ENCODE data around the gene BLVRB.

The BLVRB gene

DNA sequence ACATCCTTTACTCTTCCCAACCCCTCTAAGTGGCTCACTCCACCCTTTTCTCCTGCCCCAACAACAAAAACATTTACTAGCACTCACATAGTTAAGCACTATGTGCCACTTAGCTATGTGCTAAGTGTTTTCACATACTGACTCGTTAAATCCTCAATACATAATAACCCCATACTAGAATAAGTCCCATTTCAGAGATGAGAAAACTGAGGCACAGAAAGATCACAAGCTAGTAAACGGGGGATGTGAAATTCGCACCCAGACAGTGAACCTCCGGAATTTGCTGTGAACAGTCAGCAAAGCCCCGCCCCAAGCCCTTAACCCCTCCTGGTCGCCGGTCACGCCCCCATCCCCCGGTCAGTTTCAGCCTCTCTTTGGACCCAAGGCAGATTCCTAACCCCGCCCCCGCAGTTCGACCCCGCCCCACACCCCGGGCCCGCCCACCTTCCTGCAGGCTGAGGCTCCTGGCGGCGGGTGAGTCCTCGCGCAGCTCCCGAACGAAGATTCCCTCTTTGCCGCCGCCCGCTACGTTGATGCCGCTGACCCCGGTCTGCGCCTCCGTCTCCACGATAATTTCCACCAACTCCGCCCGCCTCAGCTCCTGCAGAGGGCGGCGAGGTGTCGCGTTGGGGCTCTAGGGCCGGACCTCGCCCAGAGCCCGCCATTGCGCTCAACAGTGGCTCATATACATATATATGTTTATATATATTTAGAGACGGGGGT, 62.1 kb downstream of the BLVRB start:
- TF ChIP-seq CTCF (conservative IDR thresholded peaks at IDR 0.05; ENCODE audit: control insufficient read depth, insufficient read depth, low read depth, low read length) = no peak

GRCh38 chr19:40400559-40400958, 65.0 kb downstream of the BLVRB start:
- no peak for TF ChIP-seq CTCF (conservative IDR thresholded peaks at IDR 0.05; ENCODE audit: control insufficient read depth, insufficient read depth, low read depth, low read length)
- no peak overlapping the region for H3K4me3 ChIP-seq (ENCODE audit: control insufficient read depth, low read depth, low read length)
- DNase-seq (ENCODE audit: low read depth) = peak; percentile 19

More for the DNA sequence above, 62.1 kb downstream of the BLVRB start:
- peak overlapping the region; percentile 52 for H3K4me3 ChIP-seq (ENCODE audit: control insufficient read depth, low read depth, low read length)
- peak; percentile 86 for DNase-seq (ENCODE audit: low read depth)

DNA sequence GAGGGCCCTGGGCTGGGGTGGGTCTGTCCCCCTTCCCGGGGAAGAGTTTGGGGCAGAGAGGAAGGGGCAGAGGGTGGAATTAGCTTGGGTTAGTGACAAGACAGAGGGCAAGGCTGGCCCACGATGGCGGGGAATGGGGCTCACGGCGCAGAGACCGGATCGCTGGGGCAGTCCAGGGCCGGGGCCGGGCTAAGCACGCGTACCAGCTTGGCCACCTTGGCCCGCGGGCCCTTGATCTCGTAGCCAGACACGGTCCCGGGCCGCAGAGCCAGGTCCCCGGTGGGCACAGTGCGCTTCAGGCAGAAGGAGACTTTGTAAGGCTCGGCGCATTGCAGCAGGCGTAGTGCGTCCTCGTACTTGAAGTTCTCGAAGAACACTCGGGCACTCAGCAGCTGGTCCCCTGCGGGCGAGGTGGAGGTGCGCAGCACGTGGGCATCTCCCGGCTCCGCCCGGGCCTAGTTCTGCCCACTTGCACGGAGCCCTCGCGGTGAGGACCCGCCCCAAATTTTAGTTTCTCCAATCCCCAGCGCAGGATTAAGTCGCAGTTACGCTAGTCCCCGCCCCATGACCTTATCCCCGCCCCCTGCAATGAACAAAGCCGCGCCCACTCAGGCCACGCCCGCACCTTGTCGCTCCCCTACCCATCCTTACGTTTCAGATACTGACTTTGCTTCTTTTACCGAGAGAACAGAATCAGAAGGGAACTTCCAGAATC, 67.0 kb downstream of the BLVRB start:
- no peak for TF ChIP-seq CTCF (conservative IDR thresholded peaks at IDR 0.05; ENCODE audit: control insufficient read depth, insufficient read depth, low read depth, low read length)
- DNase-seq (ENCODE audit: low read depth) = no peak

More for the DNA sequence above, 67.0 kb downstream of the BLVRB start:
- no peak overlapping the region for H3K4me3 ChIP-seq (ENCODE audit: control insufficient read depth, low read depth, low read length)
